ENCODE results near the gene STON1. TPM values are rescaled to one million over a fixed set of nuclear protein-coding genes. Genes with fewer than 3 reads are reported as not detected.
A peak's percentile ranks its signal among the peaks of the same experiment; 100 is the strongest.
"Not testable (repeated sequence)": the region's sequence is repeated elsewhere in the genome, so short reads cannot be mapped to it uniquely, and the experiment has no call there.

The STON1 gene, protein sequence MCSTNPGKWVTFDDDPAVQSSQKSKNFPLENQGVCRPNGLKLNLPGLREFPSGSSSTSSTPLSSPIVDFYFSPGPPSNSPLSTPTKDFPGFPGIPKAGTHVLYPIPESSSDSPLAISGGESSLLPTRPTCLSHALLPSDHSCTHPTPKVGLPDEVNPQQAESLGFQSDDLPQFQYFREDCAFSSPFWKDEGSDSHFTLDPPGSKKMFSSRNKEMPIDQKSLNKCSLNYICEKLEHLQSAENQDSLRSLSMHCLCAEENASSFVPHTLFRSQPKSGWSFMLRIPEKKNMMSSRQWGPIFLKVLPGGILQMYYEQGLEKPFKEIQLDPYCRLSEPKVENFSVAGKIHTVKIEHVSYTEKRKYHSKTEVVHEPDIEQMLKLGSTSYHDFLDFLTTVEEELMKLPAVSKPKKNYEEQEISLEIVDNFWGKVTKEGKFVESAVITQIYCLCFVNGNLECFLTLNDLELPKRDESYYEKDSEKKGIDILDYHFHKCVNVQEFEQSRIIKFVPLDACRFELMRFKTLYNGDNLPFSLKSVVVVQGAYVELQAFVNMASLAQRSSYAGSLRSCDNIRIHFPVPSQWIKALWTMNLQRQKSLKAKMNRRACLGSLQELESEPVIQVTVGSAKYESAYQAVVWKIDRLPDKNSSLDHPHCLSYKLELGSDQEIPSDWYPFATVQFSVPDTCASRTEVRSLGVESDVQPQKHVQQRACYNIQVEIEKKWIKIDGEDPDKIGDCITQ
- 1.0 and 1.2 TPM in 2 replicates for total RNA-seq (2014; rRNA removed; shearing (Covaris generic))
- polyA plus RNA-seq (2014; cell fraction: nucleus; rRNA removed) = 0.74 and 3.6 TPM in 2 replicates

DNA sequence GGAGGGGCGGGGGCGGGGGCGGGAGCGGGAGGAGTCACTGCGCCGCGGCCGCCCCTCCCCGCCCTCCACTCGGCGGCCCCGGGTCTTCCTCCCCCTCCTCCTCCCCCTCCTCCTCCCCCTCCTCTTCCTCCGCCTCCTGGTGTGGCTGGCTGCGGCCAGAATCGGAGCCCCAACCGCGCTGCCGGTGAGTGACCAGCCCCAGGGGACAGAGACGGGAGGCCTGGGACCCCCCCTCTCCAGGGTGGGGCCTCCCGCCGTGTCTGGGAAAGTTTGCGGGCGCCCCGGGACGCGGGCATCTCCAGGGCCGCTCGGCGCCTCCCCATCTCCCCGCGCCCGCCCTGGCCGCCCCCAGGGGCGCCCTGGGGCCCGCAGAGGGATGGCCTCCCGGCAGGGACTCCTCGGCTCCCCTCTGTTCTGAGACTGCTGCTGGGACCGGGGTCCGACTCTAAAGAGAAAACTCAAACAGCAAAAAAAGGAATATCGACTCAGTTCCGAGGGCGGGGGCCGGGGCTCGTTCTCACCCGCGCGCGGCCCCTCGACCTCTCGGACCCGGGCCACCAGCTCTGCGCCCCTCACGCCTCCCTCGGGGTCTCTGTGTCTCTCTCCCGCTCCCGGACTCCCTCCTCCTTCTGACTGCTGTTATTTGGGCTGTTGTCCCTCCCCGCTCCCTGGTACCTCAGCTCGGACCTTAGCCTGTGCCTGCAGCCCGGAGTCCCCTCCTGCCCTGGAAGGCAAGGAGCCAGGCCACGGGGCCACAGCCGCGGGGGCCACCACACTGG lies at the start of gene STON1:
TSS of gene STON1 (plus strand) at position 122 of the 779 bp plus-strand sequence. CDS start 50,480 bp downstream, outside the sequence.
- DNase-seq (ENCODE audit: extremely low read depth, low read depth) = no peak

DNA sequence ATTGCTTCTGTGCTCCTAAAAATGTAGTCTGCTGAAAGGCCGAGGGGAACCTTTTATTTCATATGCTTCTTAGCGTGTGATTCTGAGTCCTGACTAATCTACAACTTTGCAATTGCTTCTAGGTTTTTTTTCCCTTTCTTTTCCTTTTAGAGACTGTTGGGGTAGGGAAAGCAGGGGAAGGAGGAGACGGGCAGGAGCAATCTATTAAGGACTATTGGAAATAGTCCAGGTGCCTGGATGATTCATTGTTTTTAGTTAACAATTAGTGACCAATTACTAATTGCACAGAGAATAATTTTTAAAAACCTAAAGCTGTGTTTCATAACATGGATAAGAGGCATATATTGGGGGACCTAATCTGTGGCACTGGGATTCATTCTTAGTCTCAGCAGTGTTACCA lies 49.4 kb upstream of the STON1 start:
- DNase-seq (ENCODE audit: extremely low read depth, low read depth) = no peak

DNA sequence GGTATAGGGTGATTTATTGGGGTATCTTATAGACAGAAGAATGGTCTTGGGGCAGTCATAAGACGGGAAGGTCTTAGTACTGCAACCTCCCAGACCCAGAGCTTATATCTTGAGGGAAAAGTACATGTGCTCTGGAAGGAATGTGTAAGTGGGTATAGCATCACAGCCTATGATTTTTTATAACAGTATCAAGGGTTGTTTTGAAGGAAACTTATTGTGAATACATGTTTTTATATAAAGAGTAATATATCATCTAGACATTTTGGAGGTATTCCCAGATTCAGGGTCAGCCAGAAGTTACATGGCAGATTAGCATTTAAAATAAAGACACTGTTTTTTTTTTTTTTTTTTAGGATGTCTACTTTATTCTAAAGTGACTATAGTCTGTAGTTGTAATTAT lies 47.6 kb upstream of the STON1 start:
- DNase-seq (ENCODE audit: extremely low read depth, low read depth) = no peak

DNA sequence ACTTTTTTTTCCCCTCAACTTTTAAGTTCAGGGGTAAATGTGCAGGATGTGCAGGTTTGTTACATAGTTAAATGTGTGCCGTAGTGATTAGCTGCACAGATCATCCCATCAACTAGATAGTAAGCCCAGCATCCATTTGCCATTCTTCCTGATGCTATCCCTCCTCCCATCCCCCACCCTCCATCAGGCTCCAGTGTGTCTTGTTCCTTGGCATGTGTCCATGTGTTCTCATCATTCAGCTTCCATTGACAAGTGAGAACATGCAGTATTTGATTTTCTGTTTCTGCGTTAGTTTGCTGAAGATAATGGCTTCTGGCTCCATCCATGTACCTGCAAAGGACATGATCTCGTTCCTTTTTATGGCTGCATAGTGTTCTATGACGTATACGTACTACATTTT lies 47.2 kb upstream of the STON1 start:
- no peak for DNase-seq (ENCODE audit: extremely low read depth, low read depth)

DNA sequence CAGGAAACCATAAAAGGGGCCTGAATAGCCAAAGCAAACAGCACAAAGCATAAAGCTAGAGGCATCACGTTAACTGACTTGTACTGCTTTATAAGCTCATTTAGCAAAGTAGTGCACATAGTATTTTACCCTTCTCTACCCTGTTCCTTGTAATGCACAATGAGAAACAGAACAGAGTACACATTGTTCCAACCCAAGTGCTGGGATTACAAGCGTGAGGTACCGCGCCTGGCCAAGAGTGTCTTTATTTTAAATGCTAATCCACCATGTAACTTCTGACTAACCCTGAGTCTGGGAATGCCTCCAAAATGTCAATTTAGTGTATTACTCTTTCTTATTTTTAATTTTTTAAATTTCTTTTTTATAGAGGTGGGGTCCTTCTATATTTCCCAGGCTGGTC lies 46.4 kb upstream of the STON1 start:
- no peak for DNase-seq (ENCODE audit: extremely low read depth, low read depth)

DNA sequence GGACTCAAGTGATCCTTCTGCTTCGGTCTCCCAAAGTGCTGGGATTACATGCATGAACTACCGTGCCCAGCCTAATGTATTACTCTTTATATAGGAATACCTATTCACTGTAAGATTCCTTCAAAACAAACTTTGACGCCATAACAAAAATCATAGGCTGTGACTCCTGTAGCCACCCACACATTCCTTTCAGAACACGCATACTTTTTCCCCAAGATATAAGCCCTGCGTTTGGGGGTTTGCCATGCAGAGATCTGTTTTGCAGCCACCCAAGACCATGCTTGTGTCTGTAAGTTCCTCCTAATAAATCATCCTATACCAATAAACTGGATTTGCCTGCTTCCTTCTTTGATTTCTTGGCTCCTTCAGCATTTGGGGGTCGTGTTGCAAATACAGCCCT lies 46.0 kb upstream of the STON1 start:
- no peak for DNase-seq (ENCODE audit: extremely low read depth, low read depth)

DNA sequence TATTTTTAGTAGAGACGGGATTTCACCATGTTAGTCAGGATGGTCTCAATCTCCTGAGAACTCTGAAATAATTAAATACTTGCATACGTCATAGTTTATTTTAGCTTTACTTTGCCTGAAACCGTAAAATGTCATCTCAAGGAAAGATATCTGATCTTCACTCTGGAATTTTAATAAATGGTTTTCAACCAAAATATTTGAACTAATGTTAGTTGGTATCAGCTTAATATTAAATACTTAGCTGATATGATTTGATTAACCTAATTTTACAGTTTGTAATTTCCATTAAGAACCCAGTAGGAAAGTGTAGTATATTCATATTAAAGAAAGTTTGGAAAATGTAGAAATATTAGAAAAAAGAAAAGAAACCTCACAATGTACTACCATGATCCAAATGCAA lies 41.4 kb upstream of the STON1 start:
- no peak for DNase-seq (ENCODE audit: extremely low read depth, low read depth)

DNA sequence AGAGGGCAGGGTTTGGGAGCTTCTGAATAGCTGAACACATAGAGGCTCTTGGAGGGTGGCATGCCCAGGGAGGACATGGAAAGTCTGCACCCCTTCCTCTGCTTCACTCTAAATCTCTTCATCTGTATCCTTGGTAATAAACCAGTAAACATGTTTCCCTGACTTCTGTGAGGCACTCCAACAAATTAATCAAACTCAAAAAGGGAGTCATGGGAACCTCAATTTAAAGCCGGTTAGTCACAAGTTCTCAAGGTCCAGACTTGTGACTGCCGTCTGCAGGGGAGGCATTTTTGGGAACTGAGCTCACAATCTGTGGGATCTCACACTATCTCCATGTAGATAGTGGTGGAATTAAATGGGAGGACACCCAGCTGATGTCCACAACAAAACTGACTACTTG lies 33.1 kb upstream of the STON1 start:
- DNase-seq (ENCODE audit: extremely low read depth, low read depth) = no peak

DNA sequence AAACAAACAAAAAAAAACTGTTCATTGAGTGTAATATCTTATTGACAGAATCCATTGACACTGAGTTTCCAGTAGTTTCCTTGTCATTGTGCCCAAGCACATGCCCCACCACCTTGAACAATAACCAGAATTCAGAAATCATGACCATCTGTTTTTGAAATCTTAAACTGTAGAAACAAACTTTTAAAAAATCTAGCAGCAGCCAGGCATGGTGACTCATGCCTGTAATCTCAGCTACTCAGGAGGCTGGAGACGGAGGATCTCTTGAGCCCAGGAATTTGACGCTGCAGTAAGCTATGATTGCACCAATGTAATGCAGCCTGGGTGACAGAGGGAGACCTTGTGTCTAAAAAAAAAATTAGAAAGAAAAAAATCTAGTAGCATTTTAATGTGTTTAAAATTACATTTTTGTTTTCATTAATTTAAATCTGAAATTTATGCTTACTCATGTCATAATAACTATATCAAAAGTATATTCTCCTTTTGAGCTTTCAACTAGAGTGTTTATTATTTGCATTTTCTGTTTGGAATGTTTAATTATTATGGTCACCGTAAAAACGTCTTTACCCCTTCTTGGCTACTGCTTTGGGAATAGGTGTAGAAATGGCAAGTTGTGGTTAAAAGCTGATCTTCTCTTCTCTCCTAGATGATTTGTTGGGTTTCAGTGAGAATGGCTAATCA lies 25.2 kb upstream of the STON1 start:
- DNase-seq (ENCODE audit: extremely low read depth, low read depth) = peak; percentile 31

DNA sequence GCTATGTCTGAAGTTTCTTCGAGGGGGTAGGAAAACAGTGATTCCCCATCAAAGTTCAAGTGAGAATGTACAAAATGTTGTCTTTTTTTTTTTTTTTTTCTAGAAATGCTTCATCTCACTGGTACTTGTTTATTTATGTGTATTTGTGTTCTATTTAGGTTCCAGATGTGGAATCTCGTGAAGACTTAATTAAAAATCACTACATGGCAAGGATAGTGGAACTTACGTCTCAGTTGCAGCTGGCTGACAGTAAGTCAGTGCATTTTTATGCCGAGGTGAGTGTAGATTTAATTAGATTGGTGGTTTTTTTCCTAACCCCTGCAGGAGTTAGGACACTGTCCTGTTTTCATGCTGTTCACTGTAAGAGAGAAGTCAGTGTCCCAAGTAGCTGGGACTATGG lies 22.8 kb upstream of the STON1 start:
- no peak for DNase-seq (ENCODE audit: extremely low read depth, low read depth)

DNA sequence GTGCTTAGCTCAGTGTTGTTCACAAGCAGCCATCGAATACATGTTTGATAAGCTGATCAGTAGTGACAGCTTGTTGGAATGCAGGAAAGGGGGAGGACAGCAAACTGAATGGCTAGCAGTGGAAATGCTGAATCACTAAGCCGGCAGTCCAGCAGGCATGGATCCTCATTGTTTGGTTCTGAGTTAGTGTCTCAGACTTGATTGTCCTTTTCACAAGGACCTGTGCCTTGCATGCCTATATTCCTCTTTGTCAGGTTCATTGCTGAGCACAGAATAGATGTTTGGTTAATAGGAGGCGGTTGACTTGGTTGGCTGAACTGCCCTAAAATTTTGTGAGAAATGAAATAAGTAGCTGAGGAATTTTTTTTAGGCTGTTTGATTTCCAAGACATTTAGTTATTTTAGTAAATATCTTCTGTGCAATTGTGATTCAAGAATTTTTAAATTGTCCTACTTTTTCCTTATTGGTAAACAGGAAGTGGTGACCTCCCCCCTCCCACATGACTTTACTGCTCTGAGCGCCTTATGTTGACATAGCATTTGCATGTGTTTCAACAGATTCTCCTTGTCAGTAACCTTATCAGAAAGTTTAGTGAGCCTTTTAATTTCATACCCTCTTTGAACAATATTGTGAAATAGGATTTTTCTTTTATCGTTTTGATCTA lies 21.4 kb upstream of the STON1 start:
- peak; percentile 33 for DNase-seq (ENCODE audit: extremely low read depth, low read depth)

DNA sequence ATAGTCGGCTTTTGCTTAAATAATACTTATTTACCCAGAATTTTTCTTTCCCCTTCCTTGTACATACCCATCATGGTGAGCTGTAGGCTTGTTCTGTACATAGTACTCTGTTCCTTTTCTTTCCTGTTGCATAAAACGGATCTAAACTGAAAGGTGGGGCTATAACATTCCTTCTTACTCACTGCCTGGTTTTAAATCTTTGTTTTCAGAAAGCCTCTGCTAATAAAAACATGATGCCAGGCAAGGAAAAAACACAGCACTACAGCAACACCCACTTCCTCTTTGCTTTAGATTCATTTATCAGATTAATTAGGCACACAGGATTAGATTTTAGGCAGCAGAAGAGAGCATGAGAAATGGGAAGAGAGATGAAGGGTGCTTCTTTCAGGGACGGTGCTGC lies 19.6 kb upstream of the STON1 start:
- no peak for DNase-seq (ENCODE audit: extremely low read depth, low read depth)

DNA sequence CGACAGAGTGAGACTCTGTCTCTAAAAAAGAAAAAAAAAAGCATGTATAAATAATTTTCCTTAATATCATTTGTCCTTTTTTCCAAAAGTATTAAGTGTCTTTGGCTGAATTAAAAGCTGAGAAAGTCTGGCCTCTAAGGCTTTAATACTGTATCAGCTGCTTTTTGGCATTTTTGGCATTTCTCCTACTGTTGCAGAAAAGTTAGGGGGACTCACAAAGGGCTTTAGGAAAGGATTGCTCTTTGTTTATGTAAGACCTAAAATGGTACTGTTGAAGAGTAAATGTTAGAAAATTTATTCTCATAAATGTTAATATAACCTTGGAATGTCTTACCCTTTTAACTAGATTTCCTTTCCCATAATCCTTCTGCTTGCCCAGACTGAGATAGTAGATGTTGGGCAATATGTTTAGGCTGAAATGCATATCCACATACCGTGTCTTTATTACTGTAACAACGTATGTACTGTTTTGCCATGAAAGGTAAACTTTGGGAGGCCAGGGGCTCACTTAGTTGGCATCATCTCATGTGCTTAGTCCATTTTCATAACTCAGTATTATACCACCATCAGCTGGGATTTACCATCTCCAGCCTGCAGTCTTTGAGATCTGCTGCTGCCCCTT lies 18.0 kb upstream of the STON1 start:
- no peak for DNase-seq (ENCODE audit: extremely low read depth, low read depth)

DNA sequence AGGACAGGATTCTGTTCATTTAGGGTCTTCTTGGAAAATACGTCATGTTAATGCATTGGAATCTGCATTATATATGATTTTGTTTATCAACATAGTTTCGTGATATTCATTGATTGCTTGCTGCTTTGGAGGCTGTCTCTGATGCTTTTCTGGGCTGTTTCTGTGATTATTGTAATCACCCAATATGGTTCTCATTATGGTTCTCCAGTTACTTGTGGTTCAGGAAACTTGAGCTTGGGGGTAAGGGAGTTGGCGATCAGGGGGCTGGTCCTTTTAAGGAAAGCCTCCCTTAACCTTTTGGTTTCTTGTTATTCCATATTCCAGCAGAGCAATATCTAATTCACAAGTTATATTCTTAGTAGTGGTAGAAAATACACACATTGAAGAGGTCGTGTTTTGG lies 17.4 kb upstream of the STON1 start:
- no peak for DNase-seq (ENCODE audit: extremely low read depth, low read depth)

DNA sequence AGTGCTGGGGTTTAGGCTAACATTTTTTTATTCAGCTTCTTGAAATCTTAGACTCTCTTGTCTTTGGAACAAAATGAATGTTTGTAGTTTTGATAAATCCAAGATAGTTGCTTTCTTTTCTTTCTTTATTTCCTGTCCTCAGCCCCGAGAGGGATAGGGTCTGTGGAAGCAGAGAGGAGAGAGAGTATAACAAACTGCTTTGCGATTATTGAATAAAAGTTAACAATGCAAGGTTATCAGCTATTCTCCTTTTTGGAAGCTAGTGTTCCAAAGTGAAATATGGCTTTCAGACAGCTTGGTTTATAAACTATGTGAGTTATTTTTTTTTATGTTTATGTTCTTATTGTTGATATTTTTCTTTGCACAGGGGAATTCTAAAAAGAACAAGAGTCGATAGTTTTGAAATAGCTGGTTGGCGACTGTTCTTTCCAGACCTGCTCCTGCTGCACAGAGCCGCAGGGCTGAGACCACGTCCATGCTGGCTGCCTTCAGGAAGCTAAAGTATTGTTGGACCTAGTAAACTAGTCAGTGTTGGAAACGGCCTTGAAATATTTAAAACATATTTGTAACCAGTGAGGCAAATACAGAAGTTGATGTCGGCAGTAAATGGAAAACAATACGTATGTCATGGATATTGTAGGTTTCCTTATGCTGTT lies 15.5 kb upstream of the STON1 start:
- DNase-seq (ENCODE audit: extremely low read depth, low read depth) = no peak

DNA sequence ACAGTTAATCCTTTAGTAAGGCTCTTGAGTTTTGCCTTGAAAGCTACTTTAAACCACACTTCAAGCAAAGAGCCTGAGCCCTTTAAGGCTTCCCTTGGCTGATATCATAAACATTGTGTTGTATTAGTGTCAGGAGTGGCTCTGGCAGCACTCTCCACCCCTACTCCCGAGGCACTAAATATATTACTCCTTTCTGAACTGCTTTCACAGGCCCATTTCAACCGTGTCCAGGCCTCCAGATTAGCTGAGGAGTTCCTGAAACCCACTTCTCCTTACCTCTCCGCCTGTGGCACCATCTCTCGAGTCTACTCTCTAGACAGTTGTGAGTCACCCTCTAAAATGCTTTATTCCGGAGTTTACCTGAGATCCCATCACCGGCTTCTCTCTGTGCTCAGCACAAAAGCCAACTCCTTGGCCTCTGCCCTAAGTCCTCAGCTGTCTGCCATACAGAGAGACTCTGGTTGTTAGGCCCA lies 14.4 kb upstream of the STON1 start:
- no peak for DNase-seq (ENCODE audit: extremely low read depth, low read depth)

DNA sequence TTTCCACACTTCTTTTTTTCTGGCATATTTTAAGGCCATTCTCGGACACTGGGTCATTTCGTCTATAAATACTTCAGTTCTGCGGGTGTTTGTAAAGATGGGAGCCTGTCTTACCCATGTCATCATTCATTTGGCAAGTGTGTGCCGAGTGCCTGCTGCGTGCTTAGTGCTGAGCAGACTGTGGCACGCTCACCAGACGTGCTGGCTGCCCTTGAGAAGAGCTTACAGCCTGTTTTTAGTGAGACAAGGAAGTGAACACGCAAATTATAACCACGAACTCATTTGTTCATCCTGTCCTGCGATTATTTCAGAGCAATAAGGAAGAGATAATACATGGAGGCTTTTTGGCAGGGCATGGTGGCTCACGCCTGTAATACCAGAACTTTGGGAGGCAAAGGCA lies 10.4 kb upstream of the STON1 start:
- DNase-seq (ENCODE audit: extremely low read depth, low read depth) = no peak

DNA sequence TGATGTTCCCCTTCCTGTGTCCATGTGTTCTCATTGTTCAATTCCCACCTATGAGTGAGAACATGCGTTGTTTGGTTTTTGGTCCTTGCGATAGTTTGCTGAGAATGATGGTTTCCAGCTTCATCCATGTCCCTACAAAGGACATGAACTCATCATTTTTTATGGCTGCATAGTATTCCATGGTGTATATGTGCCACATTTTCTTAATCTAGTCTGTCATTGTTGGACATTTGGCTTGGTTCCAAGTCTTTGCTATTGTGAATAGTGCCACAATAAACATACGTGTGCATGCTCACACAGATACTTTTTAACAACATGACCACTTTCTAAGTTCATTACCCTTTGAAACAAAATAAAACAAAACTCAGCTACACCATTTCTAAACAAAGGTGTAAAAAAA lies 5.2 kb upstream of the STON1 start:
- not testable (repeated sequence) for DNase-seq (ENCODE audit: extremely low read depth, low read depth)

Data from NCI-H460 (cell line).